Occipital lobe (tissue), 3 donors: ENCODE data around the gene SOX30. TPM values are rescaled to one million over a fixed set of nuclear protein-coding genes. Genes with fewer than 3 reads are reported as not detected.

Source experiments
- DNase-seq: peaks from one replicate; lab custom pipeline; 2025; lab: John Stamatoyannopoulos, UW
- small RNA-seq: library from RNA; depleted of rRNA; stranded (forward); fragments of <200 nt; gene quantifications from one replicate; pipeline ENCODE3, GENCODE V24; 2014
- total RNA-seq: library from RNA; depleted of rRNA; stranded (reverse); fragments of >200 nt; gene quantifications from one replicate; pipeline ENCODE4 v1.2.3, GENCODE V29; 2014

The SOX30 gene
- total RNA-seq, 1 donor from 2014 or later: not detected

DNA sequence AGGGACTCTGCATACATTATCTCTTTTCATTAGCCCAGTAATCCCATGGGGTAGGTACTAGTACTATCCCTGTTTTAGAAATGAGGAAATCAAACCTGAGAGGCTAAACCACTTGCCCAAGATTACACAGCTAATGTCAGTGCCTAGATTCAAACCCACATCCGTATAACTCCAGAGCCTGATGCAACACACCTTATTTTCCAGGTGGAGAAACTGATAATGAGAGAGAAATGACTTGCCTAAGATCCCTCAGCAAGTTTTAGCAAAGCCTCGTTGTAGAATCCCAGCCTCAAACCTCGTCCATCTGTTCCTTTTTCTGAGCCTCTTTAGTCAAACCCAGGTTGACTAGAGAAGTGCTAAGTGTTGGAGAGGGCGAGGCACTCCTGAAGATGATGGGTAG is 75.6 kb downstream of the SOX30 start:
- no peak for DNase-seq

Small RNAs within 50 kb of the gene (small RNA-seq; reads per million reads assigned to genes)
- not detected for gene RNU6-390P

Other genes starting within 250 kb of the SOX30 start
- not detected for gene NIPAL4, start 192.2 kb downstream of the SOX30 start, total RNA-seq
- 13.4 TPM for gene ADAM19, start 76.7 kb downstream of the SOX30 start, total RNA-seq
- not detected for gene C5orf52, start 19.1 kb upstream of the SOX30 start, total RNA-seq
- 17.8 TPM for gene THG1L, start 79.0 kb upstream of the SOX30 start, total RNA-seq
- 90.5 TPM for gene LSM11, start 91.3 kb upstream of the SOX30 start, total RNA-seq
- 66.9 TPM for gene CLINT1, start 206.7 kb upstream of the SOX30 start, total RNA-seq